Measurements from ENCODE around the gene KRTAP5-11.

The KRTAP5-11 gene

DNA sequence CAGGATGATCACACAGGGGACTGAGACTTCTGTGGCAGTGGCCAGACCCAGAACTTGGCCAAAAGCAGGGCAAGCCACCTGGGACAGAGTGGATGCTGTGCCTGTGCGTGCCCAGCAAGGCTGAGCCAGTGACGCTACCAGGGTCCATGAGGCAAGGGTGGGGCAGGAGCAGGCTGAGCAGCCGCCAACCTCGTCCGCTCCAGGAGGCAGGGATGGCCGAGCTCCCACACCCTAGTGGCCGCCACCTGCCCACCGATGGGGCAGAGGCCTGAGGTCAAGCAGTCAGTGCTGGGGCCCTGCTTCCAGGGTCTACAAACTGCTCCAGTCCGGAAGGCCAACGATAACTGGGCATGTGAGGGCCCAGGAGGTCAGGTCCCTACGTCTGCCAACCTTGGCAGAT, 27.2 kb downstream of the KRTAP5-11 start:
- Histone ChIP-seq H3K4me3 (ENCODE audit: low read depth, low read length) (no peak overlapping the region), H3K27me3 (ENCODE audit: insufficient read depth, low read depth, severe bottlenecking) (no peaks in the 10 kb centered on the region), H3K27ac (no peak overlapping the region), H3K36me3 (no peaks in the 10 kb centered on the region), H3K9me3 (ENCODE audit: severe bottlenecking) (no peaks in the 10 kb centered on the region)
- no peak for DNase-seq
- TF ChIP-seq CTCF (IDR thresholded peaks at IDR 0.05; ENCODE audit: low read depth, low read length) = no peak

DNA sequence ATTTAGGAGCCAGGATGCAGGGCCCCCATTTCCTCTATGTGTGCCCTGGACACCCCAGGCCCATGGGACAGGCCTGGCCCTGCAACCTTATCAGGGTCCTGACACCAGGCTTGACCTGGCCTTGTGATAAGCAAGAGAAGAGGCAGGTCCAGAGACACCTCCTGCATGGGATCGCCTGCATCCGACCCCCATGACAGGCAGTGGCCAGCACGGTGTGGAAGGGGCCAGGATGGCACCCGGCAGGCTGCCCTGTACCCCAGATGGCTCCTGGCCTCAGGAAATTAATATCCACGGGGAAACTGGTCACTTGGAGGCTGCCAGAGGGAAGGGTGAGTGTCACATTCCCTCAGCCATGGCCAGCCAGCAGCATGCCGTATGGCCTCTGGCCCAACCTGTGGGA, 27.7 kb downstream of the KRTAP5-11 start:
- Histone ChIP-seq H3K9me3 (ENCODE audit: severe bottlenecking) (no peaks in the 10 kb centered on the region), H3K27me3 (ENCODE audit: insufficient read depth, low read depth, severe bottlenecking) (no peaks in the 10 kb centered on the region), H3K4me3 (ENCODE audit: low read depth, low read length) (no peak overlapping the region), H3K36me3 (no peaks in the 10 kb centered on the region), H3K27ac (no peak overlapping the region)
- DNase-seq = no peak
- no peak for TF ChIP-seq CTCF (IDR thresholded peaks at IDR 0.05; ENCODE audit: low read depth, low read length)

GRCh38 chr11:71551711-71552110, 31.0 kb downstream of the KRTAP5-11 start:
- no peaks in the 10 kb centered on the region for H3K27me3 ChIP-seq (ENCODE audit: insufficient read depth, low read depth, severe bottlenecking)
- H3K4me3 ChIP-seq (ENCODE audit: low read depth, low read length) = no peak overlapping the region
- no peak for TF ChIP-seq CTCF (IDR thresholded peaks at IDR 0.05; ENCODE audit: low read depth, low read length)
- no peak for DNase-seq
- H3K27ac ChIP-seq = no peak overlapping the region
- H3K36me3 ChIP-seq = no peaks in the 10 kb centered on the region
- H3K9me3 ChIP-seq (ENCODE audit: severe bottlenecking) = no peaks in the 10 kb centered on the region

DNA sequence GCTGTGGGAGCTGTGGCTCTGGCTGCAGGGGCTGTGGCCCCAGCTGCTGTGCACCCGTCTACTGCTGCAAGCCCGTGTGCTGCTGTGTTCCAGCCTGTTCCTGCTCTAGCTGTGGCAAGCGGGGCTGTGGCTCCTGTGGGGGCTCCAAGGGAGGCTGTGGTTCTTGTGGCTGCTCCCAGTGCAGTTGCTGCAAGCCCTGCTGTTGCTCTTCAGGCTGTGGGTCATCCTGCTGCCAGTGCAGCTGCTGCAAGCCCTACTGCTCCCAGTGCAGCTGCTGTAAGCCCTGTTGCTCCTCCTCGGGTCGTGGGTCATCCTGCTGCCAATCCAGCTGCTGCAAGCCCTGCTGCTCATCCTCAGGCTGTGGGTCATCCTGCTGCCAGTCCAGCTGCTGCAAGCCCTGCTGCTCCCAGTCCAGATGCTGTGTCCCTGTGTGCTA, 33.9 kb downstream of the KRTAP5-11 start:
- Histone ChIP-seq H3K27me3 (ENCODE audit: insufficient read depth, low read depth, severe bottlenecking) (no peaks in the 10 kb centered on the region), H3K36me3 (no peaks in the 10 kb centered on the region), H3K9me3 (ENCODE audit: severe bottlenecking) (no peaks in the 10 kb centered on the region), H3K27ac (no peak overlapping the region), H3K4me3 (ENCODE audit: low read depth, low read length) (no peak overlapping the region)
- TF ChIP-seq CTCF (IDR thresholded peaks at IDR 0.05; ENCODE audit: low read depth, low read length) = no peak
- DNase-seq = no peak

GRCh38 chr11:71548120-71548519, 34.6 kb downstream of the KRTAP5-11 start, which contains the start of gene KRTAP5-9:
Gene KRTAP5-9, plus strand, starts transcription at chr11:71548420. Its CDS starts 238 bp downstream, at chr11:71548658.
- H3K27me3 ChIP-seq (ENCODE audit: insufficient read depth, low read depth, severe bottlenecking) = no peaks in the 10 kb centered on the region
- no peak for TF ChIP-seq CTCF (IDR thresholded peaks at IDR 0.05; ENCODE audit: low read depth, low read length)
- no peak for DNase-seq
- no peaks in the 10 kb centered on the region for H3K9me3 ChIP-seq (ENCODE audit: severe bottlenecking)
- H3K36me3 ChIP-seq = no peaks in the 10 kb centered on the region
- H3K4me3 ChIP-seq (ENCODE audit: low read depth, low read length) = no peak within 1 kb of the TSS
- no peak within 1 kb of the TSS for H3K27ac ChIP-seq

DNA sequence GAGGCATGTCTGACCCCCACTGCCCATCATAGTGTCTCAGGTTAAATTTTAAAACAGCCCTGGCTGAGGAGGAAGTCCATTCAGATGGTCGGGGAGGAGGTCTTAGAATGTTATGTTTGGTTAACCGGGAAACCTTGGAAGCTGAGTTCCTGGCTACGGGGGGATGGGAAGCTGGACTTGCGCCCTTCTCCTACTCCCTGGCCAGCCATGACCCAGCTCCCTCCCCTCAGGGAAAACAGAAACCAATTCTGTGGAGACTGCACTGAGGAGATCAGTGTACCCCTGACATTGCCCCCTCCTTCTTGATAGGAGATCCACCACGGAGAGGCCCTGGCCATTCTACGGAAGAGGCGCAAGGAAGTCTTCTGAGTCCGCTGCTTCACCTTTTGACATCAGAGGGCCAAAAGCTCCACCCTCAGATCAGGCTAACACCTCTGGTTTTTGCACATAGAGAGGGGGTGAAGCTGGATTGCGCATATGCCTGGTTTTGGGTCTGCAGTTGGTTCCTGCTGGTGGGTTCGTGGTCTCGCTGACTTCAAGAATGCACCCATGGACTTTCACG, 37.2 kb downstream of the KRTAP5-11 start:
- Histone ChIP-seq H3K4me3 (ENCODE audit: low read depth, low read length) (no peak overlapping the region), H3K36me3 (no peaks in the 10 kb centered on the region), H3K27me3 (ENCODE audit: insufficient read depth, low read depth, severe bottlenecking) (no peaks in the 10 kb centered on the region), H3K9me3 (ENCODE audit: severe bottlenecking) (no peaks in the 10 kb centered on the region), H3K27ac (no peak overlapping the region)
- DNase-seq = no peak
- no peak for TF ChIP-seq CTCF (IDR thresholded peaks at IDR 0.05; ENCODE audit: low read depth, low read length)
